ENCODE results near the gene CPSF4L. TPM values are rescaled to one million over a fixed set of nuclear protein-coding genes. Genes with fewer than 3 reads are reported as not detected.

The CPSF4L gene
- total and polyA plus RNA-seq, 2 donors (not counting 3 experiments of a cell fraction or from before 2014, with no cell fraction given), result not detected

GRCh38 chr17:73284354-73284753 is 22.7 kb upstream of the CPSF4L start:
- peaks cover 0 to 8% of the 10 kb centered on the region in 2 experiments for H3K36me3 ChIP-seq (ENCODE audit: control insufficient read depth in 2 of 2, extremely low read depth in 1 of 2, insufficient read depth in 2 of 2, low read length in 2 of 2)
- dilution Hi-C loops (cut with MboI; ENCODE audit: extremely low pct_ligation_motif_present, low sequenced_read_pairs), result no loop called here
- DNase-seq (ENCODE audit: low read depth, low spot score) (no peak), FAIRE-seq (no peak)
- no peak overlapping the region for H3K27ac ChIP-seq (ENCODE audit: insufficient read depth, low read depth, low read length)
- peaks cover 1% of the 10 kb centered on the region for H3K4me1 ChIP-seq (ENCODE audit: control insufficient read depth, extremely low read depth, insufficient read depth, low read length)
- H3K4me2 ChIP-seq (ENCODE audit: insufficient read depth, low read length), result no peak overlapping the region
- H3K9me3 ChIP-seq (replicated peaks; ENCODE audit: control insufficient read depth, insufficient read depth, low read length), result no peaks in the 10 kb centered on the region
- H3K79me2 ChIP-seq (ENCODE audit: control insufficient read depth, insufficient read depth, low read length), result peaks cover 12% of the 10 kb centered on the region
- H3K4me3 ChIP-seq (replicated peaks in 1 of 3; ENCODE audit: insufficient read depth in 1 of 3, low read depth in 1 of 3, low read length in 3 of 3), result no peak overlapping the region
- H3K27me3 ChIP-seq (ENCODE audit: control insufficient read depth in 2 of 2, insufficient read depth in 2 of 2, low read length in 2 of 2), result no peaks in the 10 kb centered on the region
- H2AFZ ChIP-seq (ENCODE audit: low read depth, low read length), result no peak overlapping the region
- intact Hi-C loops (cut with micrococcal nuclease), result no loop called here
- CTCF ChIA-PET, result no interaction called here
- no peak for TF ChIP-seq JUN (IDR thresholded peaks at IDR 0.05; ENCODE audit: borderline replicate concordance, insufficient read depth, insufficient read length, low read depth)
- TF ChIP-seq, protein P1, sequence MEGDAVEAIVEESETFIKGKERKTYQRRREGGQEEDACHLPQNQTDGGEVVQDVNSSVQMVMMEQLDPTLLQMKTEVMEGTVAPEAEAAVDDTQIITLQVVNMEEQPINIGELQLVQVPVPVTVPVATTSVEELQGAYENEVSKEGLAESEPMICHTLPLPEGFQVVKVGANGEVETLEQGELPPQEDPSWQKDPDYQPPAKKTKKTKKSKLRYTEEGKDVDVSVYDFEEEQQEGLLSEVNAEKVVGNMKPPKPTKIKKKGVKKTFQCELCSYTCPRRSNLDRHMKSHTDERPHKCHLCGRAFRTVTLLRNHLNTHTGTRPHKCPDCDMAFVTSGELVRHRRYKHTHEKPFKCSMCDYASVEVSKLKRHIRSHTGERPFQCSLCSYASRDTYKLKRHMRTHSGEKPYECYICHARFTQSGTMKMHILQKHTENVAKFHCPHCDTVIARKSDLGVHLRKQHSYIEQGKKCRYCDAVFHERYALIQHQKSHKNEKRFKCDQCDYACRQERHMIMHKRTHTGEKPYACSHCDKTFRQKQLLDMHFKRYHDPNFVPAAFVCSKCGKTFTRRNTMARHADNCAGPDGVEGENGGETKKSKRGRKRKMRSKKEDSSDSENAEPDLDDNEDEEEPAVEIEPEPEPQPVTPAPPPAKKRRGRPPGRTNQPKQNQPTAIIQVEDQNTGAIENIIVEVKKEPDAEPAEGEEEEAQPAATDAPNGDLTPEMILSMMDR (IDR thresholded peaks at IDR 0.05; ENCODE audit: extremely low read depth in 1 of 2, insufficient read depth in 1 of 2, low read depth in 1 of 2, low read length in 2 of 2), result no peak
- no peak for TF ChIP-seq EZH2 (IDR thresholded peaks at IDR 0.05; ENCODE audit: borderline replicate concordance, low read depth, low read length, severe bottlenecking)
- TF ChIP-seq POLR2AphosphoS5 (IDR thresholded peaks at IDR 0.05; ENCODE audit: insufficient read depth, low read depth, low read length), result no peak
- no peak for TF ChIP-seq POLR2A (IDR thresholded peaks at IDR 0.05; ENCODE audit: low read depth, low read length)
- no peak for TF ChIP-seq FOS (IDR thresholded peaks at IDR 0.05; ENCODE audit: borderline replicate concordance, insufficient read depth, low read length)
- TF ChIP-seq MYC (IDR thresholded peaks at IDR 0.05; ENCODE audit: low read depth, low read length), result no peak
- no peak overlapping the region for H3K9ac ChIP-seq (replicated peaks; ENCODE audit: extremely low read depth, insufficient read depth, low read length)
- no TSS peak for BruUV-seq (replicated peaks)
- H3K9me1 ChIP-seq (replicated peaks; ENCODE audit: control insufficient read depth, extremely low read depth, insufficient read depth, low read length), result no peaks in the 10 kb centered on the region
- POLR2A ChIA-PET, result no interaction called here
- no peaks in the 10 kb centered on the region for H4K20me1 ChIP-seq (replicated peaks; ENCODE audit: control insufficient read depth, extremely low read depth, insufficient read depth, low read length)

All from endothelial cell of umbilical vein (primary cell).